HFFc6 (cell line): ENCODE measurements around the gene SDHAF1. TPM values are rescaled to one million over a fixed set of nuclear protein-coding genes. Genes with fewer than 3 reads are reported as not detected.

Experiments
- DNase-seq: peaks from one replicate; pipeline ENCODE4 v3.0.0-alpha.2; 2018
- H3K27ac Mint-ChIP-seq: 2 replicates; pipeline ENCODE4 v1.8.0; 2020; ENCODE audit warnings: mild to moderate bottlenecking, mixed read lengths
- H3K27me3 Mint-ChIP-seq: 2 replicates; pipeline ENCODE4 v1.8.0; 2021; ENCODE audit warnings: mild to moderate bottlenecking, moderate library complexity, mixed read lengths; ENCODE audit not compliant: insufficient read depth
- H3K36me3 Mint-ChIP-seq: 2 replicates; pipeline ENCODE4 v1.8.0; 2021; ENCODE audit warnings: low read depth, mixed read lengths
- H3K4me1 Mint-ChIP-seq: 2 replicates; pipeline ENCODE4 v1.8.0; 2020; ENCODE audit warnings: low read depth, mixed read lengths
- H3K4me3 Mint-ChIP-seq: 2 replicates; pipeline ENCODE4 v1.8.0; 2020; ENCODE audit warnings: mild to moderate bottlenecking, moderate library complexity, mixed read lengths
- H3K9me3 Mint-ChIP-seq: 2 replicates; pipeline ENCODE4 v1.8.0; 2020; ENCODE audit warnings: mild to moderate bottlenecking, mixed read lengths
- total RNA-seq, 6 experiments: library from RNA; stranded (reverse); fragmentation: NEBNext Ultra II Directional; extraction: Animal tissue kit (Norgen Biotek cat#: 25700); gene quantifications; 2 replicates in 1 of 6; 3 replicates in 5 of 6; pipeline ENCODE4 v1.2.3, GENCODE V29; 2021
- TF ChIP-seq, protein P1 (sequence below): fragments of 200-600 bp; sonication (generic); IDR thresholded peaks from 2 replicates; pipeline ENCODE4 v1.5.0; 2021; ENCODE audit warnings: antibody characterized with exemption, mild to moderate bottlenecking

Gene SDHAF1
- total RNA-seq, 6 experiments from 2014 or later = 8.2 to 12.5 (median 8.9) TPM

DNA sequence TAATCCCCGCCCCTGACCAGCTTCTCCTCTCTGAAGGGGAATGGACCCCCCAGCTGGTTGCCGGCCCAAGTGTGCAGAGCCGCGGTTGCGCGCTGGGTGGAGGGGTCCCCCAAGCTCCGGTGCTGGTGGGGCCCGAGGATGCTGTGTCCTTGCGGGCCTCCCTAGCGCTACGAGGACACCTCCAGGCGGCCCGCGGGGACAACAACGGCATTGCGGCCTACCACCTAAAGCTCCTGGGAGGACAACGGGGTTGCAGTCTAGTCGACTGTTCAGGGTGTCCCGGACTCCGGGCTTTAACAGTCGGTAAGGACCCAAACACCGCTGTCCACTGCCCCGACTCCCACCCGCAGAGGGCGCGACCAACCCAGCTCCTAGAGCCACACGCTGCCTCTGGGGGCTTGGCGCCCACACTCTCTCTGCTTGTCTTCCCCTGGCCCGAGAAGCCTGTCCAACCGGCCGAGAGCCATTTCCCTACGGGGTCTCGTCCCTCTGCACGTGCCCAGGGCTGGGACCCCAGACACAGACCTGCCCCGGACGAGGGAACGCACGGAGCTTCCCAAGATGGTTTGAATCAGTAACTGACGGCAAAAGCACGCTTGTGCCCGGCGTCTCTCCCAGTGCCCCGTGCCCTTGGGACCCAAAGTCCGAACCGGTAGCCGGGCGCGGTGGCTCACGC lies 927 bp upstream of the SDHAF1 start:
- Mint-ChIP-seq H3K27ac (peak overlapping the region; percentile 18; the same call in 1 of the 2 replicates), H3K27me3 (peaks cover 13% of the 10 kb centered on the region), H3K4me1 (peaks cover 29% of the 10 kb centered on the region), H3K4me3 (peak overlapping the region; percentile 47; the same call in 1 of the 2 replicates), H3K36me3 (peaks cover 4% of the 10 kb centered on the region; the same call in 1 of the 2 replicates), H3K9me3 (0 out of 2 replicates have a peak, but pooled peaks cover 2% of the 10 kb centered on the region)
- TF ChIP-seq, protein P1, sequence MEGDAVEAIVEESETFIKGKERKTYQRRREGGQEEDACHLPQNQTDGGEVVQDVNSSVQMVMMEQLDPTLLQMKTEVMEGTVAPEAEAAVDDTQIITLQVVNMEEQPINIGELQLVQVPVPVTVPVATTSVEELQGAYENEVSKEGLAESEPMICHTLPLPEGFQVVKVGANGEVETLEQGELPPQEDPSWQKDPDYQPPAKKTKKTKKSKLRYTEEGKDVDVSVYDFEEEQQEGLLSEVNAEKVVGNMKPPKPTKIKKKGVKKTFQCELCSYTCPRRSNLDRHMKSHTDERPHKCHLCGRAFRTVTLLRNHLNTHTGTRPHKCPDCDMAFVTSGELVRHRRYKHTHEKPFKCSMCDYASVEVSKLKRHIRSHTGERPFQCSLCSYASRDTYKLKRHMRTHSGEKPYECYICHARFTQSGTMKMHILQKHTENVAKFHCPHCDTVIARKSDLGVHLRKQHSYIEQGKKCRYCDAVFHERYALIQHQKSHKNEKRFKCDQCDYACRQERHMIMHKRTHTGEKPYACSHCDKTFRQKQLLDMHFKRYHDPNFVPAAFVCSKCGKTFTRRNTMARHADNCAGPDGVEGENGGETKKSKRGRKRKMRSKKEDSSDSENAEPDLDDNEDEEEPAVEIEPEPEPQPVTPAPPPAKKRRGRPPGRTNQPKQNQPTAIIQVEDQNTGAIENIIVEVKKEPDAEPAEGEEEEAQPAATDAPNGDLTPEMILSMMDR = no peak
- no peak for DNase-seq

- peak overlapping the region; percentile 21; the same call in 1 of the 2 replicates for H3K27ac Mint-ChIP-seq
- peak overlapping the region; percentile 91 for H3K4me3 Mint-ChIP-seq
- H3K4me1 Mint-ChIP-seq = peaks cover 39% of the 10 kb centered on the region
- no peak for DNase-seq
- H3K27me3 Mint-ChIP-seq = peaks cover 2% of the 10 kb centered on the region
- H3K9me3 Mint-ChIP-seq = no peaks in the 10 kb centered on the region
- H3K36me3 Mint-ChIP-seq = peaks cover 9% of the 10 kb centered on the region; the same call in 1 of the 2 replicates
- TF ChIP-seq, protein P1 = 0 out of 2 replicates have a peak, but pooled peaks have one; percentile 8
These were observed 1.8 kb downstream of the SDHAF1 start for GRCh38 chr19:35996777-35997176.

- TF ChIP-seq, protein P1 = no peak
These were observed 6.6 kb downstream of the SDHAF1 start for GRCh38 chr19:36001605-36002004.

GRCh38 chr19:36003284-36003683 lies 8.3 kb downstream of the SDHAF1 start:
- no peak for DNase-seq
- H3K36me3 Mint-ChIP-seq = 0 out of 2 replicates have a peak, but pooled peaks cover 4% of the 10 kb centered on the region
- H3K9me3 Mint-ChIP-seq = no peaks in the 10 kb centered on the region
- no peaks in the 10 kb centered on the region; the same call in 1 of the 2 replicates for H3K27me3 Mint-ChIP-seq
- H3K4me1 Mint-ChIP-seq = peaks cover 13% of the 10 kb centered on the region
- no peak overlapping the region for H3K4me3 Mint-ChIP-seq
- TF ChIP-seq, protein P1 = no peak
- H3K27ac Mint-ChIP-seq = no peak overlapping the region

More at GRCh38 chr19:36001605-36002004, 6.6 kb downstream of the SDHAF1 start:
- peaks cover 7% of the 10 kb centered on the region; the same call in 1 of the 2 replicates for H3K36me3 Mint-ChIP-seq
- H3K4me3 Mint-ChIP-seq = no peak overlapping the region
- no peak overlapping the region for H3K27ac Mint-ChIP-seq
- no peaks in the 10 kb centered on the region for H3K9me3 Mint-ChIP-seq
- peaks cover 23% of the 10 kb centered on the region for H3K4me1 Mint-ChIP-seq
- no peak for DNase-seq
- H3K27me3 Mint-ChIP-seq = no peaks in the 10 kb centered on the region; the same call in 1 of the 2 replicates

- no peak overlapping the region for H3K27ac Mint-ChIP-seq
- H3K4me3 Mint-ChIP-seq = no peak overlapping the region
- TF ChIP-seq, protein P1 = no peak
- H3K27me3 Mint-ChIP-seq = no peaks in the 10 kb centered on the region; the same call in 1 of the 2 replicates
- H3K36me3 Mint-ChIP-seq = no peaks in the 10 kb centered on the region
- DNase-seq = no peak
- H3K4me1 Mint-ChIP-seq = peaks cover 13% of the 10 kb centered on the region
- H3K9me3 Mint-ChIP-seq = no peaks in the 10 kb centered on the region
These were observed 12.0 kb downstream of the SDHAF1 start for GRCh38 chr19:36006955-36007354.
